Astrocyte of the hippocampus (primary cell): ENCODE data around the gene EFNB1.

Experiments used
- DNase-seq: peaks from one replicate; pipeline ENCODE4 v3.0.0; 2011; ENCODE audit warnings: low read depth, low spot score

EFNB1 gene

DNA sequence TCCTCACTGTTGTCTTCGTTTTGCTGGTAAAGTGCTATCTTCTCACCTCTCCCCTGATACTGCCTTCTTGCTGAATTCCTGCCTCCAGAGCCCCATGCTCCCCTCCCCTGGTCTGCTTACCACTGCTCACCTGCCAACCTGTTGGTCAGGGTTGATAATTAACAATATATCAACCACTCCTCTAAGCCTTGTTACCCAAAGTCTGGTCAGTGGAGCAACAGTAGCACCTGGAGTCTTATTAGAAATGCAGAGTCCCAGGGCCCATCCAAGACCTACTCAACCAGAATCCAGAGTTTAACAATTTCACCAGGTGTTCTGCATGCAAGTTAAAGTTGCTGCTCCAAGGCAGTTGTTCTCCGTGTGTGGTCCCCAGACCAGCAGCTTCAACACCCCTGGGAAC is 55.0 kb downstream of the EFNB1 start:
- DNase-seq: no peak

DNA sequence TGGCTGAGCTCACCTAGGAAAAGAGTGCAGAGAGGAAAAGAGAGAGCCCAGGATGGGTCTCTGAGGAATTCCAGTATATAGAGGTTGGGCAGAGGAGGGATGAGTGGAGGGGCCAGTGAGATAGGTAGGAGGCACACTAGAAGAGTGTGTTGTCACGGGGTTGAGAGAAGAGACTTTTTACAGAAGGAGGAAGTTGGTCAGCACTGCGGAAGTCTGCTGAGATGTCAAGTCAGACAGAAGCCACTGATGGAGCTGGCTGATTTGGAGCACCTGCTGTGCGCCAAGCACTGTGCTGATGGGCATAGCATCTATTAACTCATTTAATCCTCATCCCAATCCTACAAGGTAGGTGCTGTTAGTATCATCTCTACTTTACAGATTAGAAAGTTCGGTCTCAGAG is 60.4 kb downstream of the EFNB1 start:
- DNase-seq: no peak
